ENCODE measurements around the gene GNG8. TPM values are rescaled to one million over a fixed set of nuclear protein-coding genes. Genes with fewer than 3 reads are reported as not detected.
A peak's percentile ranks its signal among the peaks of the same experiment; 100 is the strongest.

Gene GNG8
- total RNA-seq, 4 donors from 2014 or later, result not detected

DNA sequence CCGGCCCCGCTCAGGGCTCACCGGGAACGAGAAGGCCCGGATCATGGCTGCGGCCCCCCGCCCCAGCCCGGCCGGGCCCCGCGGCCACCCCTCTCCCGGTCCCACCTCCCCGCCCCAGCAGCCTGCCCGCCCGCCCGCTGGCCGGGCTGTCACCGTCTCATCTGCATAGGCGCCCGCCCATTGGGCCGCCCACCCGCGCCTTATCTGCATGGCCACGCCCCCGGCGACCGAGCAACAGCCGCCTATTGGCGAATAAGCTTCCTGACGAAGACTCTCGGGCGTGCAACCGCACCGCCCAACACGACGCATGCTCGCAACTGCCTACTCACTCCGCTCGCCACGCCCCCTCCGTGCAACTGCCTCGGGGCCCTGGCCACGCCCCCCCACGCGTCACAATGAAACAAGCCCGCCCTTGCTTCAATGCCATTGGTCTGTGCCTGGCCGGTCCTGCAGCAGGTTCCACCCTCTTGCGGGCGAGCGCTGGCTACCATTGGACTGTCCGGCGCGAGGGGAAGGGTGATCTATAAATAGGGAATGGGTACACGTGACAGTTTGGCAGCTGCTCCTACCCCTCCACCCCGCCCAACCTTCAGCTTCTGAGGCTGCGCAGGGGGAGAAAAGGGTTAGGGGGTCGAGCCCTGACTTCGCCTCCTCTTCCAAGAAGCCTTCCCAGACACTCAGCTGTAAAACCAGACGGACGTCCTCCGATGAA lies 25.2 kb upstream of the GNG8 start, which contains the start of gene DACT3:
TSS of gene DACT3 (minus strand) at position 163 of the 712 bp plus-strand sequence. CDS start at position 45, 118 bp downstream.
- peak; percentile 92 to 94 for ATAC-seq
- in situ Hi-C loops (cut with MboI; ENCODE audit: low sequenced_read_pairs in 4 of 4) (loop anchor here (5.0 to 10.0 kb wide), 4 partner anchors 44 to 126 kb away; no protein-coding TSS in a partner anchor), intact Hi-C loops (cut with DNase I; ENCODE audit: low total_unique reads) (loop anchor here (1.0 kb wide), 3 partner anchors 27 to 85 kb away; partner anchors contain the start of genes CALM3, FKRP and STRN4)

GRCh38 chr19:46660551-46661019 lies 24.6 kb upstream of the GNG8 start:
- in situ Hi-C loops (cut with MboI; ENCODE audit: low sequenced_read_pairs in 4 of 4), result loop anchor here (5.0 to 10.0 kb wide), 4 partner anchors 43 to 126 kb away; no protein-coding TSS in a partner anchor
- ATAC-seq, result peak; percentile 16 to 31
- Histone ChIP-seq H3K27ac (peak overlapping the region; percentile 51 to 63 (median 57)), H3K4me1 (peaks cover 17 to 18% of the 10 kb centered on the region in 2 donors), H3K9me3 (no peaks in the 10 kb centered on the region), H3K4me3 (peak overlapping the region; percentile 61 to 79 (median 71)), H3K27me3 (peaks cover 14 to 20% (median 16%) of the 10 kb centered on the region in 3 donors), H3K36me3 (no peaks in the 10 kb centered on the region)
- intact Hi-C loops (cut with DNase I; ENCODE audit: low total_unique reads), result loop anchor here (1.0 kb wide), 3 partner anchors 26 to 86 kb away; partner anchors contain the start of genes CALM3, FKRP and STRN4
- no peak for DNase-seq
- peak in 1 of 2 donors; percentile 19 for TF ChIP-seq POLR2A (IDR thresholded peaks at IDR 0.05)
- TF ChIP-seq, protein P1, sequence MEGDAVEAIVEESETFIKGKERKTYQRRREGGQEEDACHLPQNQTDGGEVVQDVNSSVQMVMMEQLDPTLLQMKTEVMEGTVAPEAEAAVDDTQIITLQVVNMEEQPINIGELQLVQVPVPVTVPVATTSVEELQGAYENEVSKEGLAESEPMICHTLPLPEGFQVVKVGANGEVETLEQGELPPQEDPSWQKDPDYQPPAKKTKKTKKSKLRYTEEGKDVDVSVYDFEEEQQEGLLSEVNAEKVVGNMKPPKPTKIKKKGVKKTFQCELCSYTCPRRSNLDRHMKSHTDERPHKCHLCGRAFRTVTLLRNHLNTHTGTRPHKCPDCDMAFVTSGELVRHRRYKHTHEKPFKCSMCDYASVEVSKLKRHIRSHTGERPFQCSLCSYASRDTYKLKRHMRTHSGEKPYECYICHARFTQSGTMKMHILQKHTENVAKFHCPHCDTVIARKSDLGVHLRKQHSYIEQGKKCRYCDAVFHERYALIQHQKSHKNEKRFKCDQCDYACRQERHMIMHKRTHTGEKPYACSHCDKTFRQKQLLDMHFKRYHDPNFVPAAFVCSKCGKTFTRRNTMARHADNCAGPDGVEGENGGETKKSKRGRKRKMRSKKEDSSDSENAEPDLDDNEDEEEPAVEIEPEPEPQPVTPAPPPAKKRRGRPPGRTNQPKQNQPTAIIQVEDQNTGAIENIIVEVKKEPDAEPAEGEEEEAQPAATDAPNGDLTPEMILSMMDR (IDR thresholded peaks at IDR 0.05 in 4 of 5, conservative IDR thresholded peaks at IDR 0.05 in 1 of 5), result no peak

More for the DNA sequence above, 25.2 kb upstream of the GNG8 start, which contains the start of gene DACT3:
- Histone ChIP-seq H3K36me3 (no peaks in the 10 kb centered on the region), H3K9me3 (no peaks in the 10 kb centered on the region), H3K4me3 (peak within 1 kb of the TSS; percentile 61 to 79 (median 71)), H3K27me3 (peaks cover 14 to 20% (median 16%) of the 10 kb centered on the region in 3 donors), H3K4me1 (peaks cover 17 to 18% of the 10 kb centered on the region in 2 donors), H3K27ac (peak within 1 kb of the TSS; percentile 76 to 86 (median 79))
- no peak for TF ChIP-seq POLR2A (IDR thresholded peaks at IDR 0.05)
- TF ChIP-seq, protein P1 (IDR thresholded peaks at IDR 0.05 in 4 of 5, conservative IDR thresholded peaks at IDR 0.05 in 1 of 5), result no peak
- DNase-seq, result peak; percentile 100

- H3K4me1 ChIP-seq, result peaks cover 17 to 18% of the 10 kb centered on the region in 2 donors
- TF ChIP-seq POLR2A (IDR thresholded peaks at IDR 0.05), result no peak
- TF ChIP-seq, protein P1 (IDR thresholded peaks at IDR 0.05 in 4 of 5, conservative IDR thresholded peaks at IDR 0.05 in 1 of 5), result no peak
- DNase-seq (no peak), ATAC-seq (no peak)
- in situ Hi-C loops (cut with MboI; ENCODE audit: low sequenced_read_pairs in 4 of 4) (loop anchor here (5.0 to 10.0 kb wide), 4 partner anchors 43 to 125 kb away; no protein-coding TSS in a partner anchor), intact Hi-C loops (cut with DNase I; ENCODE audit: low total_unique reads) (no loop called here)
- H3K27me3 ChIP-seq, result peaks cover 14 to 20% (median 16%) of the 10 kb centered on the region in 3 donors
- no peaks in the 10 kb centered on the region for H3K36me3 ChIP-seq
- no peaks in the 10 kb centered on the region for H3K9me3 ChIP-seq
- H3K4me3 ChIP-seq, result peak overlapping the region; percentile 61 to 79 (median 71)
- peak overlapping the region in 1 of 4 donors; percentile 51 for H3K27ac ChIP-seq
Measured at GRCh38 chr19:46660008-46660517, 24.1 kb upstream of the GNG8 start.

DNA sequence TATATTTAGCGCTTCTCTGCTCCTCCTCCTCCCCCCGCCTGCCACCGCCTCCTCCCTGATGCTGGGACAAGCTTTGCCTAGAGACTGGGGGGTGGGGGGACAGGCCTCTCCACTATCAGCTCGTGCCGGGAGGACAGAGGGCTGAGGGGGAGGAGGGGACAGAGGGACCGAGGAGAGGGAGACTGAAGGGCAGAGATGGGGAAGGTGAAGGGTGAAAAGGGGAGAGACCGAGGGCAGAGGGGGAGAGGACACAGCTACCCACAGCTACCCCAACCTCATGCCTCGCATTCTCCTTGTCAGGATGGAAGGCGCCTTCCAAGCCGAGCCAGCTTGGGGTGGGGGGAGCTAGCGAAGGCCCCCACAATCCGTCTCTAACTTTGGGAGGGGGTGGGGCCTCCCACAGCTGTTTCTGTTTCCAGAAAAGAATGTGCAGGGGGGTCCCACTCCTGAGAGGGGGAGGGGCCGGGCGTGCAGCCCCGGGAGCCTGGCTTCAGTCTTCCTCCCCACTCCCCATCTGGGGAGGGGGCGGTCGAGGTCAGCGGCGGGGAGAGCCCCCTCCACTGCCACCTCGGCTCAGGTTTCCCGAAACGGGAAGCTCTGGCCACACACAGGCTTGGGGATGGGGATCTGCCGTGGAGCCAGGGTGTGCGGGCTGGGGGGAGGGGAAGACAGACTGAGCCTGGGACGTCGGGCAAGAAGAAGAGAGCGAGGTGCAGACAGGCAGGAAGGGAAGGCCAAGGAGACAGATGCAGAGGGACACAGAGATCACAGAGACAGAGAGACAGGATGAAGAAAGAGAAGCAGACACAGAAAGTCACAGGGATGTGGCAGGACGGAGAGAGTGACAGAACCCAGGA lies 23.4 kb upstream of the GNG8 start:
- ATAC-seq (no peak), DNase-seq (no peak)
- Histone ChIP-seq H3K4me1 (peaks cover 17 to 18% of the 10 kb centered on the region in 2 donors), H3K27me3 (peaks cover 14 to 20% (median 16%) of the 10 kb centered on the region in 3 donors), H3K4me3 (peak overlapping the region; percentile 19 to 74 (median 64)), H3K9me3 (no peaks in the 10 kb centered on the region), H3K36me3 (no peaks in the 10 kb centered on the region), H3K27ac (no peak overlapping the region)
- in situ Hi-C loops (cut with MboI; ENCODE audit: low sequenced_read_pairs in 4 of 4), result loop anchor here (5.0 to 10.0 kb wide), 4 partner anchors 42 to 125 kb away; no protein-coding TSS in a partner anchor
- intact Hi-C loops (cut with DNase I; ENCODE audit: low total_unique reads), result no loop called here
- no peak for TF ChIP-seq POLR2A (IDR thresholded peaks at IDR 0.05)
- TF ChIP-seq, protein P1 (IDR thresholded peaks at IDR 0.05 in 4 of 5, conservative IDR thresholded peaks at IDR 0.05 in 1 of 5), result no peak

All from gastrocnemius medialis (tissue), 4 donors.